Raji (cell line): ENCODE data around the gene IL16.

Experiments used
- POLR2A ChIP-seq: IDR thresholded peaks from 2 replicates; pipeline ENCODE4 v1.6.1; 2011; ENCODE audit warnings: low read depth, low read length, control low read depth; ENCODE audit not compliant: insufficient read depth

The IL16 gene

DNA sequence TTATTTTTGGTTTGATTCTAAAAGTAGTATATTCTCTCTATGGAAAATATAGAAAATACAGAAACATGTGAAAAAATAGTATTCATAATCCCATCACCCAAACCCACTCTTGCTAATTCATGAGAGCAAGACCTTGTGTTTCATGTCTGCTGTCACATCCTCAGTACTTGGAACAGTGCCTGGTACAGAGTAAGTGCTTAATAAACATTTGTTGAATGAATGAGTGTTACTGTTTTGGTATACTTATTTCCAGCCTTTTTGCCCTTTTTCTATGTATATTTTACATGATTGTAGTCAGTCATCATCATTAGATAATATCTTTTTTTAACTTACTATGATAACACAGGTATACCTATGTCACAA lies 59.3 kb downstream of the IL16 start:
- no peak for TF ChIP-seq POLR2A

GRCh38 chr15:81256916-81257315 lies 60.2 kb downstream of the IL16 start:
- TF ChIP-seq POLR2A: no peak

DNA sequence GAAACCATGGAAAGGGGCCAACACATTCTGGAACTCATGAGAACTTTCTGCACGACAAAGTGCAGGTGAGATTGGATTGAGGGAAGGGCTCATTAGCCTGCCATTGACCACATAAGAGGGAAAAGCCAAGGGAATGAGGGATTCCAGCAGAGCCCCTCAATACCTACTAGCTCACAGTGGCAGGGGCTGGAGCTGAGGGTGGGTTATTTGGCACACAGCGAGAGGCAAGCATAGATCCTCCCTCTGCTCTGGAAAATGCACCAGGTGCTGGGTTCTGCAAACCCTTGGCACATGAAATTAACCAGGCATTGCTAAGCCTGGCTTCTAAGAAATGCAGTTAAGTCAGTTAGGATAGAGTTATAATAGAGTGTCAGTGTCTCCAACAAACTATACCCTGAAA lies 60.8 kb downstream of the IL16 start:
- TF ChIP-seq POLR2A: no peak

GRCh38 chr15:81258455-81258854 lies 61.8 kb downstream of the IL16 start:
- no peak for TF ChIP-seq POLR2A

- no peak for TF ChIP-seq POLR2A
Observed at GRCh38 chr15:81259760-81260298, 63.1 kb downstream of the IL16 start.

- TF ChIP-seq POLR2A: no peak
Observed at GRCh38 chr15:81261172-81261811, 64.6 kb downstream of the IL16 start.

DNA sequence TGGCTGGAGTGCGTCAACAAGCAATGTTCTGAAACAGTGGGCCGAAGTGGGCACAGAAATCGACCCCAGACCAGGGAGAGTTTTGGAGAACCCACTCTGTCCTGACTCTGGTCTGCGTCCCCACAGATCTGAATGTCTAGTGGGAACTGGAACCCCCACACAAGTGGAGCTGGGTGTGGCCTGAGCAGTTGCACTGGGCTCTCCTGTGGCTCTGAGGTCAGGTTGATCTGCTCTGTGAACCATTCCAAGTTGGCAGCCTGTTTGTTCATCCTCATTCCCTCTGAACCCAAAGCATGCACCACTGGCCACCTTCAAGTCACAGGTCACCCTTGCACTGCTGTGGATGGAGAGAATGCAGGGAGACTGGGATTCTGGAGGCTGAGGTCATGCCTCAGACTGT lies 66.8 kb downstream of the IL16 start:
- no peak for TF ChIP-seq POLR2A

DNA sequence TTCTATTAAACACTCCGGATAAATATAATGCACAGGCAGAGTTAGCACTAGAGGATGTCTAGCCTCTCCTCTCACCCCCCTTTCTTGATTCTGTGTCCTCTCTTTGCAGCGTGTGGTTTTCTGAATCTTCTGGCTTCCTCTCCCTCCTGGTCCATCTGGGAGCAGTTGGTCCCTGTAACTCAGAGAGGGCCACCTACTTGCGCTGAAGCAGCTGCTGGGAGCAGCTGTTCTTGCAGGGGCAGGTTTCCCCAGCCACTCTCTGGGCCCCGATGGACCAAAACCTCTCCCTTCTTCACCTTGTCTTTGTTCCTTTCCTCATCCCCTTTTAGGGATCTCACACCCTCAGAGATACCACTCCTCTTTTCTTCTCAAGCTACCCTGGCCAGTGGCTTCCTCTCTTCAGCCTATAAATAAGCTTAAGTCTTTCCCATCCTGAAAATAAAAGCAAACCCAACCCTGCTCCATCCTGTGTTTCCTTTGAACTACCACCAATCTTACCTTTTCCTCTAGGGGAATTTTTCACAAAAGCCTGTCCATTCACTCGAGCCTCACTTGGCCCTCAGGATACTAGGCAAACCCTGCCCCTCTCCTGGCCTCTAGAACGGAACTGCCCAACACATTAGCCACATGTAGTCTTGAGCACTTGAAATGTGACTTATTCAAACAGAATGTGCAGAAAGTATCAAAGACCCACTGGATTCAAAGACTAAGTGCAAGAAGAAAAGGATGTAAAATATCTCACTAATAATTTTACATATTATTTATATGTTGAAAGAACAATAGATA lies 67.6 kb downstream of the IL16 start:
- TF ChIP-seq POLR2A: no peak

DNA sequence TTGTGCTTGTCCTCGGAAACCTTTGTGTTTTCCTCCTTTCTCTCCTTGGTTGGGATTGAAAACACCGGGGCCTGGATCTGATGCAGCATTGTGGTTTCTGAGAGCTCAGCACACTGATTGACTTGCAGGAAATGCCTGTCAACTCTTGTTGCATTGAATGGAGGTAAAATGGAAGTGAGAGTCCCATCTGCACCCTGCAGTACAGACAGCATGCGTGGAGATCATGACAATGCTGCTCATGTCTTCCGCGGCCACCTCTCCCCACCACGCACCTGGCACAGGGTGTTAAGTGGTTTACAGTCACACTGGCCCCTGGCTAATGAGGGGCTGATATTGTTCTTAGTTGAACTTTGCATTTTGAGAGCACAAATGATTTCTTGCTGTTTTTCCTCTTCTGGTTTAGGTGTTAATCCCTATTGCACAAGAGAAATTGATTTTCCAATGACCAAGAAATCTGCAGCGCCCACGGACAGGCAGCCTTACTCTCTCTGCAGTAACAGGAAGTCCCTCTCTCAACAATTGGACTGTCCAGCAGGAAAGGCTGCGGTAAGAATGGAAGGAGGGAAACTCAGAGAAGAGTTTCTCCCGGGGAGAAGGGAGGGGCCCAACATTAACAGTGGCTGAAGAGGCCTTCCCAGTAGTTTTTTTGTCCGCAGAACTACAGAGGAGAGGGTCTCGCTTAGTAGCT lies 68.7 kb downstream of the IL16 start:
- TF ChIP-seq POLR2A: no peak

- no peak for TF ChIP-seq POLR2A
Observed at GRCh38 chr15:81265944-81266775, 69.5 kb downstream of the IL16 start.

DNA sequence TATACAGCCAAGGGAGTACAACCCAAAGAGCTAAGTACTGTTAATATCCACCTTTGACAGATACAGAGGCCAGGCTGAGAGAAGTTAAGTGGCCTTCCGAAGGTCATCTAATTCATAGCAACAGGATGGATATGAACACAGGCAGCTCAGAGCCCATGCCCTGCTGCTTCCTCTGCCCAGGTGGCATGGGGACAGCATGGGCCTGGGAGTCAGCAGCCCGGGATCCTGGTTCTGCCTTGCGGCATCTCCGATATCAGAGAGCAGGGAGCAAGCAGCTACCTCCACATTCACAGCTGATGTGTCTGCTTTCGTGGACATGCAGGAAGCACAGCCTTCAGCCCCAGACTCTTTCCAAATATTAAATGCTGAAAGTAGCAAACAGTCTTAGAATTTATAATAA lies 71.7 kb downstream of the IL16 start:
- TF ChIP-seq POLR2A: no peak

GRCh38 chr15:81268881-81269601 lies 72.4 kb downstream of the IL16 start:
- TF ChIP-seq POLR2A: no peak

GRCh38 chr15:81270188-81270587 lies 73.5 kb downstream of the IL16 start:
- TF ChIP-seq POLR2A: no peak

DNA sequence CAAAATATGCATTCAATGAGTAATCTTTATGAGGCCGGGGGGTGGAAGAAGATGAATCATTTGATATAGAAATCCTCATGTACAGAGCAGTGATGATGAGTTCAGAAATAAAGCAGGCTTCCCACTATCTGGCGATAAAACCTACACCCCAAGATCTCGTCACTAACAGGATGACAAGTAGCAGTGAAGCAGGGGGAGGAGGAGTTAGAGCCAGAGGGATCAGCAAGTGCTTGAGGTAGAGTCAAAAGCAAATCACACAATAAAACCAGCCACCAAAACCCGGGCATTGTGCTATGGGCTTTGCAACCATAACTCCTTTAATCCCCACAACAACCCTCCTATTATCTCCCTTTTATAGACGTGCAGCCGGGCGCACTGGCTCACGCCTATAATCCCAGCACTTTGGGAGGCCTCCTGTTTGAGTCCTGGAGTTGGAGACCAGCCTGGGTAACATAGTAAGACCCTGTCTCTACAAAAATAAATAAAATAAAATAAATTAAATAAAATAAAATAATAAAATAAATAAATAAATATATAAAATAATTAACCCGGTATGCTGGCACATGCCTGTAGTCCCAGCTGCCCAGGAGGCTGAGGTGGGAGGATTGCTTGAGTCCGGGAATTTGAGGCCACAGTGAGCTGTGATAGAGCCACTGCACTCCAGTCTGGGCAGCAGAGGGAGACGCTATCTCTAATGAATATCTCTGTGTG lies 74.3 kb downstream of the IL16 start:
- TF ChIP-seq POLR2A: no peak
